Naive B cell (primary cell): ENCODE measurements around the gene SAXO2. TPM values are rescaled to one million over a fixed set of nuclear protein-coding genes. Genes with fewer than 3 reads are reported as not detected.
A peak's percentile ranks its signal among the peaks of the same experiment; 100 is the strongest.
"Not testable (repeated sequence)": the region's sequence is repeated elsewhere in the genome, so short reads cannot be mapped to it uniquely, and the experiment has no call there.

Experiments
- ATAC-seq, 2 donors: fragments of 150-1000 bp; cut with Tn5 transposase; 2 replicates each; pipeline ENCODE4 v1.10.0; 2021; ENCODE audit warnings: low read depth in 2 of 2, mild to moderate bottlenecking in 2 of 2, moderate library complexity in 2 of 2
- DNase-seq: peaks from one replicate; pipeline ENCODE4 v3.0.0; 2022
- H3K27ac Mint-ChIP-seq, 6 donors: one replicate each; pipeline ENCODE4 v1.8.0; 2020 to 2022; ENCODE audit warnings: mild to moderate bottlenecking in 6 of 6, mixed read lengths in 6 of 6, moderate library complexity in 5 of 6, inconsistent platforms in 2 of 6
- H3K27me3 Mint-ChIP-seq, 3 donors: one replicate each; pipeline ENCODE4 v1.8.0; 2021 to 2022; ENCODE audit warnings: mixed read lengths in 3 of 3, mild to moderate bottlenecking in 1 of 3
- H3K36me3 Mint-ChIP-seq, 2 donors: one replicate each; pipeline ENCODE4 v1.8.0; 2020 to 2022; ENCODE audit warnings: mixed read lengths in 2 of 2, inconsistent platforms in 1 of 2, mild to moderate bottlenecking in 1 of 2
- H3K4me1 Mint-ChIP-seq, 3 donors: one replicate each; pipeline ENCODE4 v1.8.0; 2020 to 2022; ENCODE audit warnings: mixed read lengths in 3 of 3, inconsistent platforms in 1 of 3, mild to moderate bottlenecking in 1 of 3, moderate library complexity in 1 of 3
- H3K4me3 Mint-ChIP-seq, 8 donors: one replicate each; pipeline ENCODE4 v1.8.0; 2020 to 2022; ENCODE audit warnings: mild to moderate bottlenecking in 8 of 8, mixed read lengths in 8 of 8, moderate library complexity in 8 of 8, inconsistent platforms in 2 of 8
- H3K9me3 Mint-ChIP-seq, 7 donors: one replicate each; pipeline ENCODE4 v1.8.0; 2020 to 2022; ENCODE audit warnings: mixed read lengths in 7 of 7, mild to moderate bottlenecking in 5 of 7, inconsistent platforms in 2 of 7, moderate library complexity in 1 of 7
- polyA plus RNA-seq, 6 donors: library from polyadenylated mRNA; unstranded; fragments of 300-500 nt; fragmentation: Illumina TruSeq; gene quantifications; one replicate each; pipeline ENCODE4 v1.2.3, GENCODE V29; 2021; ENCODE audit warnings: low read depth in 6 of 6

SAXO2 gene
- polyA plus RNA-seq, result 10 to 100 TPM in 1 of 6 donors, 1 to 10 TPM in 4, under 1 TPM in 1; 0.80 to 24.0 (median 4.4) TPM

GRCh38 chr15:82262422-82263026, at the start of gene SAXO2, which contains the start of gene EFL1:
SAXO2 (plus strand) TSS chr15:82262818; CDS start chr15:82262880, 62 bp downstream.
EFL1 (minus strand) TSS chr15:82262734; CDS start chr15:82261778, 956 bp downstream.
- Mint-ChIP-seq H3K36me3 (peaks cover 2 to 15% of the 10 kb centered on the region in 2 donors), H3K4me1 (peaks cover 36 to 65% (median 54%) of the 10 kb centered on the region in 3 donors), H3K9me3 (no peaks in the 10 kb centered on the region), H3K4me3 (peak within 1 kb of the TSS; percentile 85 to 98 (median 96)), H3K27ac (peak within 1 kb of the TSS; percentile 88 to 99 (median 96)), H3K27me3 (no peaks in the 10 kb centered on the region)
- ATAC-seq (peak; percentile 94 to 95), DNase-seq (peak; percentile 89)

GRCh38 chr15:82216092-82216491, 46.5 kb upstream of the SAXO2 start:
- not testable (repeated sequence) for H3K27me3 Mint-ChIP-seq, H3K9me3 Mint-ChIP-seq, H3K4me1 Mint-ChIP-seq, H3K4me3 Mint-ChIP-seq, DNase-seq, ATAC-seq
- Mint-ChIP-seq H3K27ac (peak overlapping the region in 1 of 6 donors; percentile 64), H3K36me3 (peaks cover 16 to 40% of the 10 kb centered on the region in 2 donors)

- not testable (repeated sequence) for H3K4me3 Mint-ChIP-seq, H3K27me3 Mint-ChIP-seq, H3K9me3 Mint-ChIP-seq
- H3K4me1 Mint-ChIP-seq, result peaks cover 9 to 11% (median 9%) of the 10 kb centered on the region in 3 donors
- H3K36me3 Mint-ChIP-seq, result peaks cover 14 to 17% of the 10 kb centered on the region in 2 donors
- DNase-seq (peak; percentile 41), ATAC-seq (peak; percentile 56 to 78)
- H3K27ac Mint-ChIP-seq, result peak overlapping the region in 1 of 6 donors; percentile 3
Observed at GRCh38 chr15:82221535-82221934, 41.1 kb upstream of the SAXO2 start.

GRCh38 chr15:82228750-82229149, 33.9 kb upstream of the SAXO2 start:
- peaks cover 25 to 31% of the 10 kb centered on the region in 2 donors for H3K36me3 Mint-ChIP-seq
- no peaks in the 10 kb centered on the region for H3K9me3 Mint-ChIP-seq
- DNase-seq (no peak), ATAC-seq (no peak)
- peak overlapping the region in 1 of 8 donors; percentile 44 for H3K4me3 Mint-ChIP-seq
- no peak overlapping the region for H3K27ac Mint-ChIP-seq
- no peaks in the 10 kb centered on the region for H3K27me3 Mint-ChIP-seq
- H3K4me1 Mint-ChIP-seq, result peaks cover 8 to 20% (median 18%) of the 10 kb centered on the region in 3 donors

- Mint-ChIP-seq H3K4me1 (peaks cover 12 to 29% (median 23%) of the 10 kb centered on the region in 3 donors), H3K36me3 (peaks cover 25 to 29% of the 10 kb centered on the region in 2 donors)
Observed at GRCh38 chr15:82231233-82231632, 31.4 kb upstream of the SAXO2 start.

GRCh38 chr15:82231842-82232241, 30.8 kb upstream of the SAXO2 start:
- ATAC-seq (no peak), DNase-seq (no peak)
- no peak overlapping the region for H3K4me3 Mint-ChIP-seq
- peaks cover 20 to 23% of the 10 kb centered on the region in 2 donors for H3K36me3 Mint-ChIP-seq
- peaks cover 12 to 29% (median 23%) of the 10 kb centered on the region in 3 donors for H3K4me1 Mint-ChIP-seq
- H3K27ac Mint-ChIP-seq, result peak overlapping the region in 3 of 6 donors; percentile 47 to 72 (median 71)
- H3K27me3 Mint-ChIP-seq, result no peaks in the 10 kb centered on the region
- no peaks in the 10 kb centered on the region for H3K9me3 Mint-ChIP-seq

More at GRCh38 chr15:82231233-82231632, 31.4 kb upstream of the SAXO2 start:
- Mint-ChIP-seq H3K4me3 (no peak overlapping the region), H3K27ac (peak overlapping the region in 2 of 6 donors; percentile 57 to 64), H3K9me3 (no peaks in the 10 kb centered on the region), H3K27me3 (no peaks in the 10 kb centered on the region)
- no peak for ATAC-seq
- DNase-seq, result no peak

GRCh38 chr15:82237944-82238534, 24.6 kb upstream of the SAXO2 start:
- H3K9me3 Mint-ChIP-seq, H3K27me3 Mint-ChIP-seq, DNase-seq, ATAC-seq, H3K4me3 Mint-ChIP-seq: not testable (repeated sequence)
- Mint-ChIP-seq H3K4me1 (peaks cover 12 to 22% (median 16%) of the 10 kb centered on the region in 3 donors), H3K27ac (peak overlapping the region in 2 of 6 donors; percentile 3 to 30), H3K36me3 (peaks cover 14 to 22% of the 10 kb centered on the region in 2 donors)

- Mint-ChIP-seq H3K9me3 (no peaks in the 10 kb centered on the region), H3K4me3 (no peak overlapping the region), H3K27me3 (no peaks in the 10 kb centered on the region), H3K4me1 (peaks cover 12 to 18% (median 13%) of the 10 kb centered on the region in 3 donors), H3K27ac (peak overlapping the region in 1 of 6 donors; percentile 48), H3K36me3 (peaks cover 14 to 22% of the 10 kb centered on the region in 2 donors)
- ATAC-seq, result no peak
- DNase-seq, result no peak
Observed at GRCh38 chr15:82239685-82240391, 22.8 kb upstream of the SAXO2 start.

GRCh38 chr15:82241836-82242499, 20.6 kb upstream of the SAXO2 start:
- peaks cover 19 to 28% (median 23%) of the 10 kb centered on the region in 3 donors for H3K4me1 Mint-ChIP-seq
- H3K4me3 Mint-ChIP-seq, H3K27ac Mint-ChIP-seq, DNase-seq, H3K9me3 Mint-ChIP-seq, ATAC-seq, H3K27me3 Mint-ChIP-seq: not testable (repeated sequence)
- H3K36me3 Mint-ChIP-seq, result peaks cover 25 to 34% of the 10 kb centered on the region in 2 donors

- Mint-ChIP-seq H3K36me3 (peaks cover 28 to 41% of the 10 kb centered on the region in 2 donors), H3K4me1 (peaks cover 29 to 34% (median 31%) of the 10 kb centered on the region in 3 donors), H3K4me3 (peak overlapping the region in 3 of 8 donors; percentile 2 to 38 (median 6)), H3K27ac (peak overlapping the region in 1 of 6 donors; percentile 22)
- ATAC-seq, result peak; percentile 61 to 67
- H3K9me3 Mint-ChIP-seq, DNase-seq, H3K27me3 Mint-ChIP-seq: not testable (repeated sequence)
Observed at GRCh38 chr15:82243644-82244043, 19.0 kb upstream of the SAXO2 start.

- Mint-ChIP-seq H3K27ac (peak overlapping the region in 1 of 6 donors; percentile 7), H3K36me3 (peaks cover 22% of the 10 kb centered on the region in 2 donors), H3K4me1 (peaks cover 29 to 31% (median 31%) of the 10 kb centered on the region in 3 donors)
- not testable (repeated sequence) for H3K4me3 Mint-ChIP-seq, DNase-seq, H3K27me3 Mint-ChIP-seq, ATAC-seq, H3K9me3 Mint-ChIP-seq
Observed at GRCh38 chr15:82245956-82246355, 16.7 kb upstream of the SAXO2 start.

- DNase-seq, H3K4me3 Mint-ChIP-seq, H3K9me3 Mint-ChIP-seq, H3K27me3 Mint-ChIP-seq, ATAC-seq: not testable (repeated sequence)
- Mint-ChIP-seq H3K4me1 (peaks cover 26 to 29% (median 28%) of the 10 kb centered on the region in 3 donors), H3K27ac (peak overlapping the region in 2 of 6 donors; percentile 23 to 29), H3K36me3 (peaks cover 22 to 28% of the 10 kb centered on the region in 2 donors)
Observed at GRCh38 chr15:82248261-82248660, 14.4 kb upstream of the SAXO2 start.
